Endothelial cell (in vitro differentiated cells): ENCODE results near the gene MS4A7. TPM values are rescaled to one million over a fixed set of nuclear protein-coding genes. Genes with fewer than 3 reads are reported as not detected.
"Not testable (repeated sequence)": the region's sequence is repeated elsewhere in the genome, so short reads cannot be mapped to it uniquely, and the experiment has no call there.

Experiments
- DNase-seq: peaks from one replicate; pipeline ENCODE4 v3.0.0; 2021; ENCODE audit warnings: low spot score
- H3K27ac Mint-ChIP-seq: one replicate; pipeline ENCODE4 v1.8.0; 2021; ENCODE audit warnings: mixed read lengths, inconsistent platforms; ENCODE audit not compliant: unreplicated experiment
- H3K27me3 Mint-ChIP-seq: one replicate; pipeline ENCODE4 v1.8.0; 2021; ENCODE audit warnings: mild to moderate bottlenecking, moderate library complexity, mixed read lengths, inconsistent platforms; ENCODE audit not compliant: unreplicated experiment
- H3K36me3 Mint-ChIP-seq: one replicate; pipeline ENCODE4 v1.8.0; 2021; ENCODE audit warnings: mild to moderate bottlenecking, low read depth, mixed read lengths, inconsistent platforms; ENCODE audit not compliant: unreplicated experiment
- H3K4me1 Mint-ChIP-seq: one replicate; pipeline ENCODE4 v1.8.0; 2021; ENCODE audit warnings: mild to moderate bottlenecking, mixed read lengths, inconsistent platforms; ENCODE audit not compliant: unreplicated experiment
- H3K4me3 Mint-ChIP-seq: one replicate; pipeline ENCODE4 v1.8.0; 2021; ENCODE audit warnings: mild to moderate bottlenecking, mixed read lengths, inconsistent platforms; ENCODE audit not compliant: unreplicated experiment
- H3K9me3 Mint-ChIP-seq: one replicate; pipeline ENCODE4 v1.8.0; 2021; ENCODE audit warnings: mixed read lengths, inconsistent platforms; ENCODE audit not compliant: unreplicated experiment
- total RNA-seq: library from RNA; stranded (reverse); fragmentation: NEBNext Ultra II Directional; extraction: Animal tissue kit (Norgen Biotek cat#: 25700); gene quantifications from one replicate; pipeline ENCODE4 v1.2.1, GENCODE V29; 2021; ENCODE audit not compliant: unreplicated experiment
- TF ChIP-seq, protein P1 (sequence below): fragments of 200-600 bp; sonication (generic); IDR thresholded peaks from one replicate; pipeline ENCODE4 v1.5.0; 2021; ENCODE audit warnings: antibody characterized with exemption; ENCODE audit not compliant: unreplicated experiment

MS4A7 gene
- total RNA-seq, 1 donor from 2014 or later: not detected

DNA sequence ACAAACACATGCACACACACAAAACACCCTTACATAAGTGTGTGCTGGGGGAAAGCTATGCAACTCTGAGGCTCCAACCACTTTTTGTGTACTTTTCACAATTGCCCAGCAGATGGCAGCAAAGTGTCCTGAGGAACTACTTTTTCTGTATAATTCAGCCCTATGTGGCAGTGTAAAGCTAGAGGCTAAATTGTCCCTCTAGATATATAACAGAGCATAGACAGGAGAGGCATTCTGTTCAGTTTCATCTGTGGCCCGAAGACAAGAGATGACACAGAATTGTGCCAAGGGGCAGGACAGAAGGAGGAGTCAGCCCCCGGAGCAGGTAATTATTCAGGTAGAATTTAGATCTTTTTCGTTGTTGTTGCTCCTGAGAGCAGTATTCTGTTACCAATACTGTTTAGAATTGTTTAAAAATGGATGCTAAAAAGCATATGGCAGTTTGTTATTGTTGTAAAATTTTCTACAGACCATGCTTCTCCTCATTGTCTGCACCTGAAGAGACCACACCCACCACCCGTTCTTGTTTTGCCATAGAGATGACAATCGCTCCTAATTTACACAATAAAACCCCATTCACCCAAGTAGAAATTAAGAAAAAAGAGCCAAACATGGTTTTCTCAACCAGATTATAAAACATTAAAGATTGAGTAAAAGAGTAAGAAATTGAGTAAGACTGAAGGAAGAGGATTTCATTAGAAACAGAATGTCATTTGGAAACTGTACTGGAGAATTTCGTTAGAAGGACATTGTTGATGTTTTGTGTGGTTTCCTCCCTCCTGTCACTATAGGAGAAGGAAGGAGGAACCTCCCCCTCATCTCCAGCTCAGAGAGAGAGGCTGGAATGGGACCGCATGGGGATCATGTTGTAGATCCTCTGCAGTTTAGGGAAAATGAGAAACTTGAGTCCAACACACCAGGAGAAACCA, 14.5 kb upstream of the MS4A7 start:
- H3K27me3 Mint-ChIP-seq: peaks cover 2% of the 10 kb centered on the region
- peaks cover 3% of the 10 kb centered on the region for H3K4me1 Mint-ChIP-seq
- no peaks in the 10 kb centered on the region for H3K9me3 Mint-ChIP-seq
- H3K27ac Mint-ChIP-seq: no peak overlapping the region
- peak; percentile 72 for DNase-seq
- H3K4me3 Mint-ChIP-seq: no peak overlapping the region
- TF ChIP-seq, protein P1, sequence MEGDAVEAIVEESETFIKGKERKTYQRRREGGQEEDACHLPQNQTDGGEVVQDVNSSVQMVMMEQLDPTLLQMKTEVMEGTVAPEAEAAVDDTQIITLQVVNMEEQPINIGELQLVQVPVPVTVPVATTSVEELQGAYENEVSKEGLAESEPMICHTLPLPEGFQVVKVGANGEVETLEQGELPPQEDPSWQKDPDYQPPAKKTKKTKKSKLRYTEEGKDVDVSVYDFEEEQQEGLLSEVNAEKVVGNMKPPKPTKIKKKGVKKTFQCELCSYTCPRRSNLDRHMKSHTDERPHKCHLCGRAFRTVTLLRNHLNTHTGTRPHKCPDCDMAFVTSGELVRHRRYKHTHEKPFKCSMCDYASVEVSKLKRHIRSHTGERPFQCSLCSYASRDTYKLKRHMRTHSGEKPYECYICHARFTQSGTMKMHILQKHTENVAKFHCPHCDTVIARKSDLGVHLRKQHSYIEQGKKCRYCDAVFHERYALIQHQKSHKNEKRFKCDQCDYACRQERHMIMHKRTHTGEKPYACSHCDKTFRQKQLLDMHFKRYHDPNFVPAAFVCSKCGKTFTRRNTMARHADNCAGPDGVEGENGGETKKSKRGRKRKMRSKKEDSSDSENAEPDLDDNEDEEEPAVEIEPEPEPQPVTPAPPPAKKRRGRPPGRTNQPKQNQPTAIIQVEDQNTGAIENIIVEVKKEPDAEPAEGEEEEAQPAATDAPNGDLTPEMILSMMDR: peak; percentile 88
- H3K36me3 Mint-ChIP-seq: peaks cover 4% of the 10 kb centered on the region

DNA sequence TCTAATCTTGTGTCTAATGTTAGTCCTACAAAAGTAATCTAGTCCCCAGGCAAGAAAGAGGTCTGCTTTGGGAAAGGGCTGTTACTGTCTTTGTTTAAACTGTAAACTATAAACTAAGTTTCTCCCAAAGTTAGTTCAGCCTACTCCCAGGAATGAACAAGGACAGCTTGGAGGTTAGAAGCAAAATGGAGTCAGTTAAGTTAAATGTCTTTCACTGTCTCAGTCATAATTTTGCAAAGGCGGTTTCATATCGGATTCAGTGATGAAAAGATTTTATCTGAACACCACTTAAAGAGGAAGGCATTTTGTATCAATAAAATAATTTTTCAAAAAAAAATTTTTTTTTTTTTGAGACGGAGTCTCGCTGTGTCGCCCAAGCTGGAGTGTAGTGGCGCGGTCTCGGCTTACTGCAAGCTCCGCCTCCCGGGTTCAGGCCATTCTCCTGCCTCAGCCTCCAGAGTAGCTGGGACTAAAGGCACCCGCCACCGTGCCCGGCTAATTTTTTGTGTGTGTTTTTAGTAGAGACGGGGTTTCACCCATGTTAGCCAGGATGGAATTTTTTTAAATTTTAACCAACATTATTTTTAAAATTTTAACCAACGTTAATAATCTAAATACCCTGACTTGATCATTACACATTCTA, 11.9 kb upstream of the MS4A7 start:
- DNase-seq, H3K9me3 Mint-ChIP-seq, H3K27me3 Mint-ChIP-seq, H3K27ac Mint-ChIP-seq, H3K4me3 Mint-ChIP-seq, H3K4me1 Mint-ChIP-seq, H3K36me3 Mint-ChIP-seq: not testable (repeated sequence)

DNA sequence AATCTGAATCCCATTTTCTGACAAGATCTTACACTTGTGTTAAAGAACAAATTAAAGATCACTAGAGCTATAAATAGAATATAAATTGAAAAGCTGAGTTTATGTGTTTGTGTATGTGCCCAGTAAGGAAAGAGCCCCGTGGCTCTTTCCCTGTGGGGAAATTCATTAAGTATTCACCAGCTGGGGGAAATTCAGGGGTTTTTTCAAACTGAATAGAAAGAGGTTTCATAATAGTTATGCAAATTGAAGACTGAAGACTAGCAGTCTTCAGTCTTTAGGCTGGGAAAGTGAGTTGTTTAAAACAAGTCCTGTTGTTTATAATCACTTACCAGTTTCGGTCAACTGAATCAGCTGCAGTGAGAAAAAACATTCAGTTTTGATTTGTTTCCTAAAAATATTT, 11.3 kb upstream of the MS4A7 start:
- Mint-ChIP-seq H3K27ac (no peak overlapping the region), H3K4me3 (no peak overlapping the region)

DNA sequence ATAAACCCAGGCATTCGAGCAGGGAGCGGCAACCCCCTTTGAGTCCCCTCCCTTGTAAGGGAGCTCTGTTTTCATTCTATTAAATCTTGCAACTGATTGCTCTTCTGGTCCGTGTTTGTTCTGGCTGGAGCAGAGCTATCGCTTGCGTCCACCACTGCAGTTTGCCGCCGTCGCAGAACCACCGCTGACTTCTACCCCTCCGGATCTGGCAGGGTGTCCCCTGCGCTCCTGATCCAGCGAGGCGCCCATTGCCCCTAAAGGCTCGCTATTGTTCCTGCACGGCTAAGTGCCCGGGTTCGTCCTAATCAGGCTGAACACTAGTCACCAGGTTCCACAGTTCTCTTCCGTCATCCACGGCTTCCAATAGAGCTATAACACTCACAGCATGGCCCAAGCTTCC, 10.4 kb upstream of the MS4A7 start:
- Mint-ChIP-seq H3K9me3 (no peaks in the 10 kb centered on the region), H3K36me3 (no peaks in the 10 kb centered on the region), H3K27me3 (peaks cover 2% of the 10 kb centered on the region), H3K4me3 (no peak overlapping the region), H3K27ac (no peak overlapping the region), H3K4me1 (peaks cover 15% of the 10 kb centered on the region)
- no peak for DNase-seq
- TF ChIP-seq, protein P1: no peak

More for the DNA sequence above, 11.3 kb upstream of the MS4A7 start:
- DNase-seq: no peak
- H3K9me3 Mint-ChIP-seq: no peaks in the 10 kb centered on the region
- H3K27me3 Mint-ChIP-seq: peaks cover 2% of the 10 kb centered on the region
- TF ChIP-seq, protein P1: no peak
- no peaks in the 10 kb centered on the region for H3K36me3 Mint-ChIP-seq
- peaks cover 13% of the 10 kb centered on the region for H3K4me1 Mint-ChIP-seq

DNA sequence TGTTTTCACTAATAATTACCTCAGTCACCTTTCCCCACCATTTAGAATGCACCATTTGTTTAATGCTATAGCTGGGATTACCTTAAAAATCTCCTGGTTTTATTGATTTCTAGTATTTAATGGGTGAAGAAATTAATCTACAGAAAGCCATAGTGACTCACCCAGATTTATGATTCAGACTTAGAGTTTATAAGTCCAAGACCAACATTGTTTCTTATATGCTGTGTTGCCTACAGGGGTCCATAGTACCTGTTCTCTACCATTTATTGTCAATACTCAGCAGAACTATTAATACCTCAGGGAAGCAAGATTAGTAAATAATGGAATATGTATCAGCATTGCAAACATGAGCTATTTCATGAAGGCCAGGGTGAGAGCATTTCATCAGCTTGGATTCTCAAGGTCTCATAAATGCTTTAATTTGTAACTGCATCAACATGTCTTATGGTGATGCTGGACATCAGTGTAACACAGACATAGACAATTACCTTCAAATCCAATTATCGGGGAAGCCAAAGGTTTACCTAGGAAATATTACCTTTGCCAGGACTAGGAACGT, 8.0 kb upstream of the MS4A7 start:
- no peak overlapping the region for H3K27ac Mint-ChIP-seq
- no peak overlapping the region for H3K4me3 Mint-ChIP-seq
- no peaks in the 10 kb centered on the region for H3K9me3 Mint-ChIP-seq
- no peaks in the 10 kb centered on the region for H3K36me3 Mint-ChIP-seq
- peaks cover 16% of the 10 kb centered on the region for H3K4me1 Mint-ChIP-seq
- no peak for DNase-seq
- no peaks in the 10 kb centered on the region for H3K27me3 Mint-ChIP-seq
- TF ChIP-seq, protein P1: no peak
